CD14-positive monocyte (primary cell): ENCODE results near the gene DYSF. TPM values are rescaled to one million over a fixed set of nuclear protein-coding genes. Genes with fewer than 3 reads are reported as not detected.

Source experiments
- DNase-seq, 3 donors: peaks; one replicate each; pipeline ENCODE4 v3.0.0-alpha.2; 2011 to 2022
- H2AFZ ChIP-seq: 2 replicates; pipeline ENCODE4 v1.6.0; 2012; ENCODE audit warnings: mild to moderate bottlenecking, low read depth, low read length, inconsistent platforms; ENCODE audit not compliant: insufficient read depth, poor library complexity, severe bottlenecking
- H3K27ac ChIP-seq, 2 donors: 1 replicate in 1 of 2; 2 replicates in 1 of 2; pipeline ENCODE4 v1.5.1; 2012 to 2013; ENCODE audit warnings: low read length in 2 of 2, control low read depth in 1 of 2, inconsistent platforms in 1 of 2, low read depth in 1 of 2, mild to moderate bottlenecking in 1 of 2
- H3K27me3 ChIP-seq, 2 donors: one replicate each; pipeline versions ENCODE4 v1.6.0 to v1.6.1; 2011 to 2013; ENCODE audit warnings: low read length in 2 of 2; ENCODE audit not compliant: control insufficient read depth in 2 of 2, insufficient read depth in 2 of 2
- H3K36me3 ChIP-seq, 2 donors: replicated peaks in 1 of 2; 1 replicate in 1 of 2; 2 replicates in 1 of 2; pipeline versions ENCODE4 v1.5.1 to v1.6.1; 2012 to 2013; ENCODE audit warnings: low read length in 2 of 2, control low read depth in 1 of 2, inconsistent platforms in 1 of 2, mild to moderate bottlenecking in 1 of 2; ENCODE audit not compliant: insufficient read depth in 2 of 2, control insufficient read depth in 1 of 2
- H3K4me1 ChIP-seq, 2 donors: 1 replicate in 1 of 2; 2 replicates in 1 of 2; pipeline versions ENCODE4 v1.5.1 to v1.6.1; 2012 to 2013; ENCODE audit warnings: low read length in 2 of 2, control low read depth in 1 of 2, inconsistent platforms in 1 of 2, mild to moderate bottlenecking in 1 of 2, moderate library complexity in 1 of 2; ENCODE audit not compliant: insufficient read depth in 2 of 2, control insufficient read depth in 1 of 2
- H3K4me2 ChIP-seq: replicated peaks from 2 replicates; pipeline ENCODE3; 2012; ENCODE audit warnings: low read length, moderate library complexity, mild to moderate bottlenecking; ENCODE audit not compliant: poor library complexity, severe bottlenecking; ENCODE audit errors: extremely low read depth
- H3K4me3 ChIP-seq, 3 experiments: fragments of 200-600 bp in 1 of 3; sonication (generic) in 1 of 3; replicated peaks in 1 of 3; 1 replicate in 2 of 3; 2 replicates in 1 of 3; pipeline ENCODE4 v1.5.1; 2011 to 2013; ENCODE audit warnings: low read length in 3 of 3, mild to moderate bottlenecking in 3 of 3, control low read depth in 2 of 3, low read depth in 2 of 3, inconsistent platforms in 1 of 3, moderate library complexity in 1 of 3
- H3K79me2 ChIP-seq: 2 replicates; pipeline ENCODE4 v1.6.0; 2012; ENCODE audit warnings: mild to moderate bottlenecking, control low read depth, inconsistent platforms, low read length, moderate library complexity; ENCODE audit not compliant: insufficient read depth
- H3K9ac ChIP-seq: 2 replicates; pipeline ENCODE4 v1.6.0; 2017; ENCODE audit warnings: low read length, mild to moderate bottlenecking; ENCODE audit not compliant: insufficient read depth, poor library complexity, severe bottlenecking
- H3K9me3 ChIP-seq, 2 donors: replicated peaks in 1 of 2; 1 replicate in 1 of 2; 2 replicates in 1 of 2; pipeline versions ENCODE4 v1.5.1 to v1.6.1; 2012 to 2013; ENCODE audit warnings: low read length in 2 of 2, control low read depth in 1 of 2; ENCODE audit not compliant: control insufficient read depth in 1 of 2, insufficient read depth in 1 of 2
- H4K20me1 ChIP-seq: 2 replicates; pipeline ENCODE4 v1.6.0; 2012; ENCODE audit warnings: mild to moderate bottlenecking, low read length, control low read depth, moderate library complexity; ENCODE audit not compliant: insufficient read depth
- H3K27ac Mint-ChIP-seq, 7 donors: one replicate each; pipeline ENCODE4 v1.8.0; 2020; ENCODE audit warnings: mild to moderate bottlenecking in 7 of 7, mixed read lengths in 7 of 7, moderate library complexity in 6 of 7, inconsistent platforms in 2 of 7
- H3K27me3 Mint-ChIP-seq, 3 donors: one replicate each; pipeline ENCODE4 v1.8.0; 2021 to 2022; ENCODE audit warnings: low read depth in 3 of 3, mild to moderate bottlenecking in 3 of 3, mixed read lengths in 3 of 3, moderate library complexity in 3 of 3, inconsistent platforms in 1 of 3
- H3K36me3 Mint-ChIP-seq, 2 donors: one replicate each; pipeline ENCODE4 v1.8.0; 2020; ENCODE audit warnings: mixed read lengths in 2 of 2, inconsistent platforms in 1 of 2, mild to moderate bottlenecking in 1 of 2
- H3K4me1 Mint-ChIP-seq: one replicate; pipeline ENCODE4 v1.8.0; 2020; ENCODE audit warnings: mild to moderate bottlenecking, mixed read lengths
- H3K4me3 Mint-ChIP-seq, 2 donors: one replicate each; pipeline ENCODE4 v1.8.0; 2020; ENCODE audit warnings: mild to moderate bottlenecking in 2 of 2, mixed read lengths in 2 of 2, moderate library complexity in 1 of 2
- H3K9me3 Mint-ChIP-seq, 7 donors: one replicate each; pipeline ENCODE4 v1.8.0; 2020 to 2022; ENCODE audit warnings: mixed read lengths in 7 of 7, mild to moderate bottlenecking in 6 of 7, moderate library complexity in 6 of 7, inconsistent platforms in 2 of 7
- WGBS: methylation state at CpG from one replicate; pipeline ENCODE4 v1.1.5; 2013; ENCODE audit warnings: missing lambda C conversion rate; ENCODE audit not compliant: insufficient coverage; 5-methylcytosine and 5-hydroxymethylcytosine counted together
- intact Hi-C, 2 donors: fragments of 100-400 bp; cut with micrococcal nuclease; formaldehyde crosslinking; loops; one replicate each; pipeline versions ENCODE4 v1.15.0 to v1.15.1; 2023
- polyA plus RNA-seq, 3 donors: library from polyadenylated mRNA; depleted of rRNA in 1 of 3; unstranded in 2 of 3; stranded (reverse) in 1 of 3; fragments of 300-500 nt in 2 of 3; fragments of >200 nt in 1 of 3; fragmentation: Illumina TruSeq in 2 of 3; gene quantifications; 1 replicate in 2 of 3; 2 replicates in 1 of 3; pipeline ENCODE4 v1.2.3, GENCODE V29; 2012 to 2021
- TF ChIP-seq, protein P1 (sequence below): fragments of 200-600 bp; IDR thresholded peaks from one replicate; pipeline ENCODE4 v1.8.0; 2022; ENCODE audit warnings: antibody characterized with exemption, mild to moderate bottlenecking

The DYSF gene
- polyA plus RNA-seq, 3 donors, result 16.1 to 72.5 (median 31.2) TPM

- H3K9ac ChIP-seq, result no peak overlapping the region
- H2AFZ ChIP-seq, result no peak overlapping the region
- no peaks in the 10 kb centered on the region for H3K9me3 ChIP-seq
- no peaks in the 10 kb centered on the region for H3K4me1 ChIP-seq
- Mint-ChIP-seq H3K9me3 (peaks cover 0 to 1% (median 0%) of the 10 kb centered on the region in 7 donors), H3K36me3 (peaks cover 66 to 76% of the 10 kb centered on the region in 2 donors), H3K27ac (no peak overlapping the region), H3K4me3 (no peak overlapping the region), H3K27me3 (peaks cover 0 to 6% (median 0%) of the 10 kb centered on the region in 3 donors), H3K4me1 (no peaks in the 10 kb centered on the region)
- DNase-seq, result no peak
- no peaks in the 10 kb centered on the region for H3K27me3 ChIP-seq
- no peaks in the 10 kb centered on the region for H3K79me2 ChIP-seq
- H3K36me3 ChIP-seq, result peaks cover 40 to 99% of the 10 kb centered on the region in 2 donors
- 87% methylated on average over 6 of the region's 9 CpGs for WGBS
- intact Hi-C loops, result no loop called here
- TF ChIP-seq, protein P1, sequence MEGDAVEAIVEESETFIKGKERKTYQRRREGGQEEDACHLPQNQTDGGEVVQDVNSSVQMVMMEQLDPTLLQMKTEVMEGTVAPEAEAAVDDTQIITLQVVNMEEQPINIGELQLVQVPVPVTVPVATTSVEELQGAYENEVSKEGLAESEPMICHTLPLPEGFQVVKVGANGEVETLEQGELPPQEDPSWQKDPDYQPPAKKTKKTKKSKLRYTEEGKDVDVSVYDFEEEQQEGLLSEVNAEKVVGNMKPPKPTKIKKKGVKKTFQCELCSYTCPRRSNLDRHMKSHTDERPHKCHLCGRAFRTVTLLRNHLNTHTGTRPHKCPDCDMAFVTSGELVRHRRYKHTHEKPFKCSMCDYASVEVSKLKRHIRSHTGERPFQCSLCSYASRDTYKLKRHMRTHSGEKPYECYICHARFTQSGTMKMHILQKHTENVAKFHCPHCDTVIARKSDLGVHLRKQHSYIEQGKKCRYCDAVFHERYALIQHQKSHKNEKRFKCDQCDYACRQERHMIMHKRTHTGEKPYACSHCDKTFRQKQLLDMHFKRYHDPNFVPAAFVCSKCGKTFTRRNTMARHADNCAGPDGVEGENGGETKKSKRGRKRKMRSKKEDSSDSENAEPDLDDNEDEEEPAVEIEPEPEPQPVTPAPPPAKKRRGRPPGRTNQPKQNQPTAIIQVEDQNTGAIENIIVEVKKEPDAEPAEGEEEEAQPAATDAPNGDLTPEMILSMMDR, result no peak
- H3K27ac ChIP-seq, result no peak overlapping the region
- H3K4me3 ChIP-seq, result no peak overlapping the region
- H3K4me2 ChIP-seq, result no peak overlapping the region
- H4K20me1 ChIP-seq, result peaks cover 43% of the 10 kb centered on the region
Observed at GRCh38 chr2:71675296-71675695, 221.9 kb downstream of the DYSF start.

- Mint-ChIP-seq H3K9me3 (peaks cover 0 to 3% (median 0%) of the 10 kb centered on the region in 7 donors), H3K4me3 (no peak overlapping the region), H3K4me1 (no peaks in the 10 kb centered on the region), H3K36me3 (peaks cover 83% of the 10 kb centered on the region in 2 donors), H3K27ac (no peak overlapping the region), H3K27me3 (peaks cover 0 to 2% (median 0%) of the 10 kb centered on the region in 3 donors)
- Histone ChIP-seq H3K36me3 (peaks cover 58 to 99% of the 10 kb centered on the region in 2 donors), H3K27me3 (no peaks in the 10 kb centered on the region), H4K20me1 (peaks cover 41% of the 10 kb centered on the region), H3K4me1 (no peaks in the 10 kb centered on the region), H3K9ac (no peak overlapping the region), H3K9me3 (no peaks in the 10 kb centered on the region), H3K79me2 (no peaks in the 10 kb centered on the region), H3K27ac (no peak overlapping the region), H2AFZ (no peak overlapping the region), H3K4me2 (no peak overlapping the region), H3K4me3 (no peak overlapping the region)
- intact Hi-C loops, result no loop called here
- DNase-seq, result no peak
- WGBS, result 98% methylated on average over 5 of the region's 6 CpGs
- TF ChIP-seq, protein P1, result no peak
Observed at GRCh38 chr2:71678874-71679273, 225.5 kb downstream of the DYSF start.
